GM20431 (cell line): Measurements from ENCODE around the gene ACSL5.
"Not testable (repeated sequence)": the region's sequence is repeated elsewhere in the genome, so short reads cannot be mapped to it uniquely, and the experiment has no call there.

Source experiments
- in situ Hi-C: fragments of 300-500 bp; cut with MseI, MboI; formaldehyde crosslinking; loops from one replicate; pipeline ENCODE4 v1.15.0; 2020; ENCODE audit warnings: low sequenced_read_pairs; ENCODE audit not compliant: unreplicated experiment

Gene ACSL5

GRCh38 chr10:112372182-112372810 is 1.6 kb upstream of the ACSL5 start:
- in situ Hi-C loops = not testable (repeated sequence)

GRCh38 chr10:112374724-112375541 is 1.0 kb downstream of the ACSL5 start:
- in situ Hi-C loops = no loop called here

GRCh38 chr10:112375721-112376395 is 1.9 kb downstream of the ACSL5 start:
- in situ Hi-C loops = no loop called here

GRCh38 chr10:112376396-112376790 is 2.5 kb downstream of the ACSL5 start:
- in situ Hi-C loops = no loop called here

GRCh38 chr10:112377116-112377515 is 3.2 kb downstream of the ACSL5 start:
- in situ Hi-C loops = not testable (repeated sequence)

GRCh38 chr10:112379635-112380296 is 5.8 kb downstream of the ACSL5 start:
- in situ Hi-C loops = no loop called here

GRCh38 chr10:112382515-112383235 is 8.8 kb downstream of the ACSL5 start:
- in situ Hi-C loops = no loop called here

GRCh38 chr10:112383325-112383724 is 9.4 kb downstream of the ACSL5 start:
- in situ Hi-C loops = no loop called here

- in situ Hi-C loops = no loop called here
Observed at GRCh38 chr10:112384141-112384540, 10.2 kb downstream of the ACSL5 start.

GRCh38 chr10:112385201-112385600 is 11.3 kb downstream of the ACSL5 start:
- in situ Hi-C loops = no loop called here

GRCh38 chr10:112388056-112388455 is 14.1 kb downstream of the ACSL5 start:
- in situ Hi-C loops = not testable (repeated sequence)

- in situ Hi-C loops = no loop called here
Observed at GRCh38 chr10:112388548-112388947, 14.6 kb downstream of the ACSL5 start.

- in situ Hi-C loops = no loop called here
Observed at GRCh38 chr10:112389271-112389822, 15.4 kb downstream of the ACSL5 start.

- in situ Hi-C loops = no loop called here
Observed at GRCh38 chr10:112390125-112390703, 16.3 kb downstream of the ACSL5 start.

GRCh38 chr10:112393341-112393740 is 19.4 kb downstream of the ACSL5 start:
- in situ Hi-C loops = no loop called here

- in situ Hi-C loops = no loop called here
Observed at GRCh38 chr10:112393827-112394226, 19.9 kb downstream of the ACSL5 start.

GRCh38 chr10:112394475-112394875 is 20.6 kb downstream of the ACSL5 start:
- in situ Hi-C loops = no loop called here

- in situ Hi-C loops = no loop called here
Observed at GRCh38 chr10:112395809-112396530, 22.1 kb downstream of the ACSL5 start.

GRCh38 chr10:112397592-112397991 is 23.7 kb downstream of the ACSL5 start:
- in situ Hi-C loops = no loop called here
